Activated CD4-positive, alpha-beta T cell treated with anti-CD3 and anti-CD28 coated beads, Interleukin-2, amount 50 U/mL, for 1 hour (primary cell): ENCODE results near the gene PTPRN2.
"Not testable (repeated sequence)": the region's sequence is repeated elsewhere in the genome, so short reads cannot be mapped to it uniquely, and the experiment has no call there.

Experiments
- DNase-seq: peaks from one replicate; pipeline ENCODE4 v3.0.0-alpha.2; 2020

The PTPRN2 gene

DNA sequence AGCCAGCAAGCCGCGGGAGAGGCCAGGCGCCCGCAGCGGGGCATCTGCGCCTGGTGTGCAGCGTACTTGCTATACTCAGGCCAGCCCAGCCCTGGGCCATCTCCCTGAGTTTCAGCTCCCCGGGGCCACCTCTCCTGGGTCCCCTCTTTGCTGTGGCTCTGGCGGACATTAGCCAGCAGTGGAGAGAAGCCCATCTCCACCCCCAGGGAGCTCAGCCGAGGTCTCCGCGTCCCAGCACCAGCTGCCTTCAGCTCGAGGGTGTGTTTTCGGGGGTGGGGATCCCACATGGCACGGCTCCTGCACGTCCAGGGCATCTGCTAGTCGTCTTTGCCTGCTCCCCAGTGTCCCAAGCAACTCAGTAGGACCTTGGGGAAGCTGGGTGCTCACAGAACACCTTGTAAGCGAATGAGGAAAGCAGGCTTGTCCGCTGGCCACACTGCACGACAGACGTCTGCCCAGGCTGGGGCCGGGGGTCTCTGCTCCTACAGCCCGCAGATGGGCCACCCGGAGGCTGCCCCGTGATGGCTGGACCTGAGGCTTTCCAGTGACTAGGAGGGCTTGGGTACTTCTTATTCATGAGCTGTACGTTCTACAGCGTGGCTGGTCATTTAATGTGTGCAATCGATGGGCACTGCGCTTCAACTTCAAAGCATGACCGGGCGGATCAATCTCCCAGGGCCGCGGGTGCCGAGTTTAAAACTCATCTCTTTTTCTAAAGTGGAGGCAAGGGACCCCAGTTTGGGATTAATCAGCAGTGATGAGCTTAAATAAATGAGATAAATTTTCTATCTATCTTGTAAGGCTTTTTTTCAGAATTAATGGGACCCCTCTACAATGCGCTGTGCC, 795.2 kb downstream of the PTPRN2 start:
- DNase-seq: no peak

DNA sequence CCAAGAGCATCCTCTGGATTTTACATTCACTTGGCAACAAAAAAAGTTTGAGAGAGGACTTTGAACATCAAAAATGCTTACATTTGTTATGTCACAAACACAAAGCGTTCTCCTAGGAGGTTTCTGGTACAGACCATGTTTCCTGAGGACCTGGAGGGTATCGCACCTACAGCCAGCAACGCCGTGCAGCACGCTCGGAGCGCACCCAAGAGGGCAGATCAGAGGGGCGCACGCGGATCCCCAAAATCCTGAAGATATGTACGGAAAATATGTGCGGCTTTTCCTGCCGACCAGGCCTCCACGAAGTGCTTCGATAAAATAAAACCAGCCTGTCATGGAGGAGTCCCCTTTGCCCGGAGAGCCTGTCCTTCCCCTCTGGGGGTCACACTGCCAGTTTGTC, 796.0 kb downstream of the PTPRN2 start:
- no peak for DNase-seq

DNA sequence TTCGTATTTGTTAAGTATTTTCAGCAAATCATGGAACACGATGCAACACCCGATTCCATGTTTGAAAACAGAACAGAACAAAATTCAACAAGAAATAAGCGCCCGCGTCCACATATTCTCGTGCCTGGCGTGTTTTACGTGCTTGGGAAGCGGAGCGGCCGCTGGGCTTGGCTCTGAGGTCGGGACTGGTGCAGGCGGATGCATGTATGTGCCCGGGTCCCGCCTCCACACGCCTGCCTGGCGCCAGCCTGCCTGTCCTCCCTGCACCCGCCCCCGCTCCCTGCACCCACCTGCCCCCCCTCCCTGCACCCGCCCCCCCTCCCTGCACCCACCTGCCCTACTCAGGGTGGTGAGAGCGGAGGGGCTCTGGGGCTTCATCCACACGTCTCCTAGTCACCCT, 796.4 kb downstream of the PTPRN2 start:
- no peak for DNase-seq

DNA sequence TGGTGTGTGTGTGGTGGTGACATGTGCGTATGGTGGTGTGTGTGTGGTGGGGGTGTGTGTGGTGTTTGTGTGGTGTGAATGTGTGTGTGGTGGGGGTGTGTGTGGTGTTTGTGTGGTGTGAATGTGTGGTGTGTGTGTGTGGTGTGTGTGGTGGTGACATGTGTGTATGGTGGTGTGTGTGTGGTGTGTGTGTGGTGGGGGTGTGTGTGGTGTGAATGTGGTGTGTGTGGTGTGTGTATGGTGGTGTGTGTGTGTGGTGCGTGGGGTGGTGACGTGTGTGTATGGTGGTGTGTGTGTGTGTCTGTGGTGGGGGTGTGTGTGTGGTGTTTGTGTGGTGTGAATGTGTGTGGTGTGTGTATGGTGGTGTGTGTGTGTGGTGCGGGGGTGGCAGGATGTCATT, 797.7 kb downstream of the PTPRN2 start:
- DNase-seq: no peak

DNA sequence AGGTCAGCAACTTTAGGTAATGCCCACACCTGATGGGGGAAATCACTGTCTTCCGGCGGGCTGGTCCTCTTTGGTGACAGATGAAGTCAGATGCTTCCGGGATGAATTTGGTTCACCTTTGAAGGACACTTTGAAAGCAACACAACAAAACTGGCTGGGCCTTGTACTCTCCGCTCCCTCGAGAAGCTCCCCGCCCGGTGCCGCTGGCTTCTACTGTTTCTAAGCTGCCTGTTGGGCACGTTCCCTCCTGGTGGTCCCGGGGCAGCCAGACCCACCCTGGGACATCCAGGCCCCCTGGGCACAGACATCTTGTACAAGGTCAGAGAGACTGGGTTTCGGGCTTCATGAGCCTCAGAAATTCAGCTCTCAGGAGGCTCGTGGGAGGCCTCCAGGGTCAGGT, 798.5 kb downstream of the PTPRN2 start:
- DNase-seq: no peak

DNA sequence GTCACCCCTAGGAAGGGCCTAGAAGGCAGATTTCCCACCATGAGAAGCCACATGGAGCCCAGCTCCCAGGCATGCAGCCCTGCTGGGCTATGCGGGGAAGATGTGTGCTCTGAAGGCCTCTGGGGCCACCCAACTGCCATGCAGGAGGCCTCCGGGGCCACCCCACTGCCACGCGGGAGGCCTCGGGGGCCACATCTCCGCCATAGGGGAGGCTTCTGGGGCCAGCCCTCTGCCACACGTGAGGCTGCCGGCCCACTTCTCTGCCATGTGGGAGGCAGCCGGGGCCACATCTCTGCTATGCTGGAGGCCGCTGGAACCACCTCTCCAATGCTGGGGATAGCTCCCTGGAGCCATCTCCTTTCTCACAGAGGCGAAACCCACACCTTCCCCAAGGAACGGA, 799.0 kb downstream of the PTPRN2 start:
- no peak for DNase-seq

DNA sequence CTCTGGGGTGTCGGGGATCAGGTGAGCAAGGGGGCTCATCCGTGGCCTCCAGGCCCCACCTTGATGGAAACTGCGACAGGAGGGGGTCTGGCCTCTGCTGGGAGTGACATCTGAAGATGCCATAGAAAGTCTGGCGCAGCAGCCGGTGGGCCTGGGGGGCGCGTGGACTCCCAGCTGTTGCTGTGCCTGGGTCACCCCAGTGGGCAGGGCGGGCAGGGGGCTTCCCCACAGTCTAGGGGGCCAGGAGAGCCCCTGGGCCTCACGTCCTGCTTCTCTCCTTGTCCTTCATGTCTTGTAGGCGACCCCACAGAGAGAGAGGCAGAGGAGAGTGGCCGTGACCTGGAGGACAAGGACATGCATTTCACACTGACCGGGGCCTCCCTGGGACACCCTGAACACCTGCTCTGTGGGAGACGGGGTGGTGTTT, 800.3 kb downstream of the PTPRN2 start:
- no peak for DNase-seq

DNA sequence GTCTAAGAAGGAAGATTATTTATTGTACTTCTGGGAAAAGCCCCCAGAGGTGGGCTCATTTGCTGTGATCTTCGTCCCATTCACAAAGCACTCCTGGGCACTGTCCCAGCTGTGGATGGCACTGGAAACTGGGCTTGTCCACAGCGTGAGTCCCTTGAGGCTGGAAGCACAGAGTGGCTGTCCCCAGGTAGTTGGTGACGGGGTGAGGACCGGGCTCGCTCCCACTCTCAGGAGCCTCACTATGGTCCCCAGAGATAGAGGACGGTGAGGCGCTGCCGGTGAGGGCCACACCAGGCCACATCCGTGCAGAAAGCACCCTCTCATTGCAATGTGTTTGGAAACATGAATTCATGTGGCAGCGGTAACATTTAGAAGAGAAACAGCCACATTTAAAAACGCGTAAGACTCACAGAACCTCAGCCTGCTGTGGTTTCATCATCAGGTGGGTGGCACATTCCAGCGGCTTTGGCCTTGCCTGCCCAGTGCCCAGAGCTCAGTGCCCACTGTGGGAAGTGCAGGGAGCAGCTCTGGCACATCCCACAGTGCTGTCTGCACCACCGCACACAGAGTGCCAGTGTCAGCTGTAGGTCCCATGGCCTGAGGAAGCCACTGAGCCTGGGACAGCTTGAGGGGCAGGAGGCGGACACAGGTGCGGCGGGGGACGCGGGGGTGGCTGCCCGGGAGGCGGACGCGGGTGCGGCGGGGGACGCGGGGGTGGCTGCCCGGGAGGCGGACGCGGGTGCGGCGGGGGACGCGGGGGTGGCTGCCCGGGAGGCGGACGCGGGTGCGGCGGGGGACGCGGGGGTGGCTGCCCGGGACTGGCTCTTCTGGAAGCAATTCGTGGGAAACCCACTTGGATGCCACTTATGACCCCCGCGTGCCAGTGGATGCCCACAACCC, 801.0 kb downstream of the PTPRN2 start:
- DNase-seq: no peak

DNA sequence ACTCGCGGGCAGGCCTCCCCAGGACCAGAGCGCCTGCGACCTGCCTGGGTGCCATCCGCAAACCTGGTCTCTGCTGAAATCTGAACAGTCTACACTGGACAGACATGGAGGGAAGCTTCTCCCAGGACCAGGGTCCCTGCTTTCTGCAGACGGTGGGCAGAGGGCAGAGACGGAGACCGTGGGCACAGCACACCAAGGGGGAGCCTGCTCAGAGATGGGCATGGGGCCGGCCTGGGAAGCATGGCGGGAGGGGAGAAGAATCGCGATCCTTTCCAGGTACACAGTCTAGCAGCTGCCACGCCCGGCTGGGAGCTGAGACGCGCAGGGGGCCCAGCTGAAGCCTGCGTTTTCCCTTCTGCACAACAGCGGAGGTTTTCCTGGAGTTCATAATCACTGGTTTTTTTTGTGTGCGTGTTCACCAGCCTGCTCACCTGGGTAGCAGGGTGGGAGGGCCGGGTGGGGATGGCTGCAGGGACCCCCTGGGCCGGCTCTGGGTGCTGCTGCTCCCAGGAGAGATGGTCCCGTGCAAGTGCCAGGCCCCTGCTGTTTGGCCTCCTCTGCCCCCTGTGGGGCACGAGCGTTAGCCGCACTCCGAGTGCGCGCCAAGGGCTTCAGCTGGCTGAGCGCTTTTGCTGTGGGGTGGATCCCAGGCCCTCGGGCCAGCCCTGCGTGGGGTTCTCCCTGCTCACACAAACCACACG, 802.0 kb downstream of the PTPRN2 start:
- no peak for DNase-seq

DNA sequence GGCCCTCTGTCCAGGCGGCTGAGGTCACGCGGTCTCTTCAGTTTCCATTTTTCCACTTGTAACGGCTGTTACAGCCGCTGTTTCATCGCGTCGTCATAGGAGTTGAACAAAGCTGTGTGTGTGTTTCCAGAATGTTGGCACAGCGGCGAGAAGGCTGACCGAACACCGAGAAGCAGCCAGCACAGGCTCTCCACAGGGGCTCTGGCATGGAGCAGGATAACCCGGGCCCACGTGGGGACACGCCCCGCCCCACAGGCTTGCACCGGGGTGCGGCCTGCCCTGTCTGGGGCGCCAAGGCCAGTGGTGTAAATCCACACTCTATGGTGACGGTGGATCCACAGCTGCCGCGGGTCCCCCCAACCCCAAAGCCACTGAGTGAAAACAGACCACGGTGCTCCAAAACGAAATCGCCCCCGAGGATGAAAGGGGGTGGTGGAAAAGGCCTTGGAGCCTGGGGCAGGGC, 802.6 kb downstream of the PTPRN2 start:
- no peak for DNase-seq

DNA sequence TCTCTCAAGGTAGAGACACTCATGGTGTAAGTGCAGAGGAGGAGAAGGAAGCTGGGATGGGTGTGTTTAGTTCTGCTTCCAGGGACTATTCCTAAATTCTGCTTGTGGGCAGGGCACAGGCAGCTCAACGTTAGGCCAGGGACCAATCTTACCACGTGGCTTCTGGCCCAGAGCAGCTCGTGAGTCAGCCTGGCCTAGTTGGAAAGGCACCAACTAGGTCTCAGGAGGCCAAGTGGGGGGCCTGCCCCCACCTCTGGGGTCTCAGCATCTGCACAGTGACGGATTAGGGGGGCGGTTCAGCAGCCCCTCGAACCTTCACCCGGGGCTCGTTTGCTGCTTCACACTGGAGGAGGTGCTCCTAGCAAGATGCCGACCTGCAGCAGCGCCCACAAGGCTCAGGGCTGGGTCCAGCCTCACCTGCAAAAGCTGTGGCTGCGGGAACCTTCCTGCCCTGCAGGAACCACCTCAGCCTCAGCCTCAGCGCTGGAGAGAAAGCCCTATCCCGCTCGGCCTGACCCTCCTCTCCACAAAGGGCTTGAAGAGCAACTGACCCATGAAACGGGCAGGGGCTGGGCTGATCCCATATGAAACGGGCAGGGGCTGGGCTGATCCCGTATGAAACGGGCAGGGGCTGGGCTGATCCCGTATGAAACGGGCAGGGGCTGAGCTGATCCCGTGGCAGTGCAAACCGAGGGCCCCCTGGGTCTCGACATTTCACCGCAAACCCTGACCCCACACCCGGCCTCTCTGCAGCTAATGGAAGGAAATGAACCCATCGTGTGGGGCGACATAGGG, 803.4 kb downstream of the PTPRN2 start:
- DNase-seq: no peak

DNA sequence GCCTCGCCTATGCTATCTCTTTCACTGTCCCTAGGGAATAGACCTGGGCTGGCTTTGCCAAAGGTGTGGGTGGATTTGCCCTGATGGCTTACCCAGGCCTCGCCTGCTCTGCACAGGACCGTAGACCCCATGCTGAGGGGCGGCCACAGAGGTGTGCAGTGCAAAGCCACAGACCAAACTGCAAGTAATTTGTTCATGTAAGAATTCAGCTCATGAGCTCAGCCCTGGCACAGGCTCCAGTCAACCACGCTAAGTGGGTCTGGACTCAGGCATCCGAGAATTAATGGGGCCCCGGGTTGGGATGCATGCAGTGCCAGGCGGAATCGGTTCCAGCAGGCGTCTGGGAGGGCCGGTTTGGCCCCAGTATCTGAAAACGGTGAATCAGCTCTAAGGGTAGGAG, 805.6 kb downstream of the PTPRN2 start:
- DNase-seq: no peak

DNA sequence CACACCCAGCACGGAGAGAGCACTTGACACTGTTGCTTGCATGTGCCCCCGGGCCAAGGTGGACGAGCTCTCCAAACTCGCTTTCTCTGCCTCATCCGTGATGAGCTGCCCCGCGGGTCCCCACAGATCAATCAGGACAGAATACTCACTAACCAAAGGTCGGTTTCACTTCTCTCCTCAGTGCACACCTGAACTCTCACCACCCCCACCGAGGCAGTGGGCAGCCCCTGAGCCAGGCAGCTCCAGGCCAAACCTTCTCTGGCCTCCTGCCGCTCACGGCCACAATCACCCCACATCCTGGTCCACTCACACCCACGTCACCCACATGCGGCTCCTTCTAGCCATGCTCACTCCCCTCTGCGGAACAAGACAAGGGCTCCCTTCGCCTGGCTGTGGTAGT, 806.9 kb downstream of the PTPRN2 start:
- no peak for DNase-seq

DNA sequence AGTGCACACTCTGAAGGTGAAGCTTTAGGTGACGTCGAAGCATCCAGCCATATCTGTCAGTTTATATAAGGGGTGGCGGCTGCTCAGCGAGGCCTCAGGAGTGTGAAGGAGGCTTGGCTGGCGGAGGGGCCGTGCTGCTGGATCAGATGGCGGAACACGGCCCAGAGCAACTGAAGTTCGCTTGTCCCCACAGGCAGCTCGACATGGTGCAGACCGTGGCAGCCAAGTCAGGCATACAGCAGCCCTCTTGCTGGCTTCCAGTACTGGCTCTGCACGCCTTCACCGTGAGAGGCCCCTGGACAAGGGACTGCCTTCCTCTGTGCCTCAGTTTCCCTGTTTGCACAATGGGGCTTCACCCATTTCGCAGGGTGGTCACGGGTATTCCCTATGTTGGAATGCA, 807.3 kb downstream of the PTPRN2 start:
- no peak for DNase-seq

DNA sequence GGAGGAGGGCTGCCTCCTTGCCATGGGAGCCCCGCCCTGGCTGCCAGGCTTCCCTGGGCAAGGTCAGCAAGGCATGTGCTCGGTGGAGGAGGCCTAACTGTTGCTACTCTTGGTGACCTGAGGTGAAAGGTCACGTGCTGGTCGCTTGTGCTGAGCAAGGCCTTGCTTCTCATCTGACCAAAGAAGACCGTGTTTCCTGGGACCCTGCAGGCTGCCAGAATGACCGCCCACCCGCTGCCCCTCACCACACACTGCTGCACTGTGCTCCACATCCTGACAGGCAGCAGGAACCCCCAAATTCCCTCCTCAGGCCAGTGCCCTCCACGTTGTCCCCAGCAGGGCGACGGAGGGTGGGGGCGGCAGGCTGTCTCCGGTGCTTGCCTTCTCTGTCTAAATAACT, 808.4 kb downstream of the PTPRN2 start:
- no peak for DNase-seq

DNA sequence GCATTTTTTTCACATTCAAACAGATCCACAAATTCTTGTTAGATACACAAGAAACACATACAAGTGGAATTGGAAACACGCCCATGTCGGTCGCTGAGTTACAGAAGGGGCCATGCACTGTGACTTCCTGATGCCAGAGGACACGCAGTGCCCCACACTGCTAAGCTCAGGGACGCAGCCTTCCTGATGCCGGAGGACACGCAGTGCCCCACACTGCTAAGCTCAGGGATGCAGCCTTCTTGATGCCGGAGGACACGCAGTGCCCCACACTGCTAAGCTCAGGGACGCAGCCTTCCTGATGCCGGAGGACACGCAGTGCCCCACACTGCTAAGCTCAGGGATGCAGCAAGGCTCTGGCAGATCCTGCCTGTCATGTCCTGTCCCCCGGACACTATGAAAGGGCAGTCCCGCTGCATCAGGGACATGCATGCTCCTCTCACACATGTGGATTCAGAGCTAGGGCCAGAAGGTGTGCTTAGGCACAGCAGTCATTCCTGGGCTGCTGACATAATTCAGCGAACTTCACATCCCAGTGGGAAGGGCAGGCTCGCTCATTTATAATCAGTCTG, 810.3 kb downstream of the PTPRN2 start:
- DNase-seq: not testable (repeated sequence)

DNA sequence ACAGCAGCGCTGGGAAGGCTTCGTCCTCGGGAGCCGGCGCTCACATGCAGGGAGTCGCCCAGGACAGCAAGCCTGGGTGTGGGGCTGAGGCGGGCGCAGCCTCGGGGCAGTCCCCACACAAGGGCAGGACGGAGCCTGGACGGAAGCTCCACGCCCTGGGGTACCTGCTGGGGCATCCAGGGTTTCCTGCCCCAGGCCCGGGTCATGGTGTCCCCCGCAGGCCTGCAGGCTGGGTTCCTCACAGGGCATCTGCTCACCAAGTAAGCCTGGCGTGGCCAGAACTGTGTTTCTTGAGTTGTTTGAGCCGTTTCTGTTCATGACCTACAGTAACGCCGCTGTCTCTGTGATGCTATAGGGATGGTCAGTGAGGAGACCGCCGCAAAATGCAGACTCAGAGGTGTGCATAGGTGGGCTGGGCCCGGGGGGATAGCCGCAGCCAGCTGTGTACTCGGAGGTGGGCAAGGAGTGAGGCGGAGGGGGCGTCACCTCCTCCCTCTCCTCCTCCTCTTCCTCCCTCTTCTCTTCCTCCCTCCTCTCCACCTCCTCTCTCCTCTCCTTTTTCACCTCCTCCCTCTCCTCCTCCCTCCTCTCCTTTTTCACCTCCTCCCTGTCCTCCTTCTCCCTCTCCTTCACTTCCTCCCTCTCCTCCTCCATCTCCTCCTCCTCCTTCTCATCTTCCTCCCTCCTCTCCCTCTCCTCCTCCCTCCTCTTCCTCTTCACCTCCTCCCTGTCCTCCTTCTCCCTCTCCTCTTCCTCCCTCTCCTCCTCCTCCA, 811.9 kb downstream of the PTPRN2 start:
- DNase-seq: no peak

DNA sequence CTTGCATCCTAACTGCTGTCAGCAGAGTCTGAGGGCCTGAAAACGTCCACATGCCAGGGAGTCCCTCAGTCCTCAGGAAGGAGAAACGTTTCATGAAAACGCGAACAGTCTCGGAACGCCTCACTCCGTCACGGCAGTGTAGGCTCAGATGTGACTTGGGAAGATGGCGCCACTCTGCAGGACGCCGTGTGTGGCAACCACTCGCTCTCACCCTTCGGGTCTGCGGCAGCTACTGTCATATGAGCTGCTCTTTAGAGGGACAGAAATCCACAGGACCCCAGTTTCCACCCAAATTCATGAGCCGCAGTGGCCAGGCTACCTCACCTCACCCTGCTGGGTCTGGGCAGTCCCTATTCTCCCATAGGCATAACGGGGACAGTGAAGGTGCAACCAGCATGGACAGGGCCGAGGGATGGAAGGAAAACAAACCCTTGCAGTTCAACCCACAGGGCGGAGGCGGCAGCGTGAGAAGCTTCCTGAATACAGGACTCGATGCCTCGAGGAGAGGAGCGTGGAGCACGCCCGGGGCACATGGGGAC, 812.5 kb downstream of the PTPRN2 start:
- DNase-seq: no peak

DNA sequence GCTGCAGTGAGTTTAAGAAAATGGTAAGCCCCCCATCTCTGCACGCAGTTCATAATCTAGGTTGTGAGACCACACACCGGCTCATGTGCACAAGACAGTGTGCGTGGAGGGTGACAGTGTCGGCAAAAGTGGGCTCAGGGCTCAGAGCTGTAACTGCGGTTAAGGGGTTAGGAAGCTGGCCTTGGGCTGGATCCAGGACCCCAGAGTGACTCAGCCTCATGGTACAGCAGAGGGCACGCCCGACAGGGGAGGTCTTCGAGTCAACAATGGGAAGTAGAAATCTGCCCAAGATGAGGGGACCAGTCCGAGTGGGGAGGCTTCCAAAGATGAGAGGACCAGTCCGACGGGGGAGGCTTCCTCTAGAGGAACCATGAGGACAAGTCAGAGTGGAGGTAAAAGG, 813.1 kb downstream of the PTPRN2 start:
- no peak for DNase-seq

DNA sequence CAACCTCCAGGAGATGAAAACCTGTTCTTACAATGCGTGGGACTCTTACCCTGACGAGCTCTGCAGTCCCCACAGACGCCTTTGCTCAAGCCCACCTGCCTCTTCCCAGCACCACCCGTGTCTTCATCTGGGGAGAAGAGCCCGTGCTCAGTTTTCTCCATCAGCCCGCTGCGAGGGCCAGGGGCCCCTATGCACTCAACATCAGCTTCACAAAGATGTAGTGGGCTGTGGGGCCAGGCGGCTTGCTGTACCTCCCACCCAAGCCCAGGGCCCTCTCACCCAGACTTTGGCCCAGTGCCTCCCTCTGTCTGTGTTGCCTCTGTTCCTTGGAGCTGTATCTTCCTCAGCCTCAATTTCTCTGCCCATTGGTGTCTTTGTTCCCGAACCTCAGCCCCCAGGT, 814.3 kb downstream of the PTPRN2 start:
- DNase-seq: no peak
